HG03469 (cell line): ENCODE measurements around the gene NUP62.
A peak's percentile ranks its signal among the peaks of the same experiment; 100 is the strongest.

Experiments
- ATAC-seq: cut with Tn5 transposase; IDR thresholded peaks from one replicate; pipeline ENCODE4 v1.9.1; 2021; ENCODE audit warnings: mild to moderate bottlenecking, moderate library complexity, moderate number of reproducible peaks; ENCODE audit not compliant: unreplicated experiment

The NUP62 gene

GRCh38 chr19:49882643-49883042, 46.7 kb downstream of the NUP62 start:
- ATAC-seq, result no peak

GRCh38 chr19:49881672-49882394, 47.5 kb downstream of the NUP62 start:
- no peak for ATAC-seq

- ATAC-seq, result no peak
These were observed 48.1 kb downstream of the NUP62 start for GRCh38 chr19:49881186-49881585.

- ATAC-seq, result no peak
These were observed 49.0 kb downstream of the NUP62 start for GRCh38 chr19:49880162-49880869.

- ATAC-seq, result no peak
These were observed 49.9 kb downstream of the NUP62 start for GRCh38 chr19:49879243-49879963.

- no peak for ATAC-seq
These were observed 50.6 kb downstream of the NUP62 start for GRCh38 chr19:49878744-49879070.

- ATAC-seq, result peak; percentile 17
These were observed 51.2 kb downstream of the NUP62 start for GRCh38 chr19:49877879-49878743.

- peak; percentile 44 for ATAC-seq
These were observed 52.1 kb downstream of the NUP62 start, which contains the start of the genes AKT1S1 and TBC1D17 for GRCh38 chr19:49877020-49877878. TSS of gene AKT1S1 (minus strand) at chr19:49877355. CDS start at chr19:49873295, 4,060 bp downstream. TSS of gene TBC1D17 (plus strand) at chr19:49877702. CDS start at chr19:49877724, 22 bp downstream.

DNA sequence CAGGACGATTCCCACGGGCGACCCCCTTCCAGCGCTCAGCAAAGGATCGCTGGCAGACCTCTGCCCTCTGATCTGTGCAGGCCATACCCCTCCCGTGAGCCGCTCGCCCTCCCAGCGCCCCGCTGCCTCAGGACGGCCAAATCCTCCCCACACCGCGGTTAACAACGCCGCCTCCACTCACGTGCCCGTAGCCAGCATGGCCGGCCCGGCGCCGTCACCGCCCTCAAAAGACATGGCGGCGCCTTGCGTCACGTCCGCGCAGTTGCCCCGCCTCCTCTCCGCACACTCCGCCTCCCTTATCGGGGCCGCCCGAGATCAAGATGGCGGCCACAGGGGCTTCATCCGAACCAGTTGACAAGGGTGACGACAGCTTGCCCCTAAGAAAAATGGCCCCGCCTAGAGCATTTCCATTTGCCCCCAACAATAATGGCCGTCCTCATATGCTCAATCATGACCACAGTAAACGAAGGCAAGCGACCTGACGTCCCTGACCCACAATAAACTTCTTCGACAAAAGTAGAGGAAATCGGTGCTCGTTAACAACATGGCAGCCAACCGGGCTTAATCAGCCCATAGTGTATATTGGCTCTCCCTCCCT, 52.8 kb downstream of the NUP62 start:
- peak; percentile 27 for ATAC-seq

- no peak for ATAC-seq
These were observed 53.4 kb downstream of the NUP62 start for GRCh38 chr19:49875857-49876421.

DNA sequence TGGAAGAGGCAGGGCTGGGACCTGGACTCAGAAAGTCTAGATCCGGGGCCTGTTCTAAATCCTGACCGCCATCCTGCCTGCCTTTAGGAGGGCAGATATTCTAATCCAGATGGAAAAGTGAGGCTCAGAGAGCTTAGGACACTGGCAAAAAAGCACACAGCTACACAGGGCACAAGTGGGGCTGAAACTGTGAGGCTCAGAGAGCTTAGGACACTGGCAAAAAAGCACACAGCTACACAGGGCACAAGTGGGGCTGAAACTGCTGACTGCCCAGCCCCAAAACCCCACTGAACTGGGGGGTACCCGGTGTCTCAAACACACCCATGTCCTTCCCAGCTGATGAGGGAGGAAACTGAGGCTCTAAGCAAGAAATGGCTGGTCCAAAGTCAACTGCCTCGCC, 54.1 kb downstream of the NUP62 start:
- no peak for ATAC-seq

- no peak for ATAC-seq
These were observed 54.7 kb downstream of the NUP62 start for GRCh38 chr19:49874503-49875157.

- no peak for ATAC-seq
These were observed 55.5 kb downstream of the NUP62 start for GRCh38 chr19:49873834-49874233.

DNA sequence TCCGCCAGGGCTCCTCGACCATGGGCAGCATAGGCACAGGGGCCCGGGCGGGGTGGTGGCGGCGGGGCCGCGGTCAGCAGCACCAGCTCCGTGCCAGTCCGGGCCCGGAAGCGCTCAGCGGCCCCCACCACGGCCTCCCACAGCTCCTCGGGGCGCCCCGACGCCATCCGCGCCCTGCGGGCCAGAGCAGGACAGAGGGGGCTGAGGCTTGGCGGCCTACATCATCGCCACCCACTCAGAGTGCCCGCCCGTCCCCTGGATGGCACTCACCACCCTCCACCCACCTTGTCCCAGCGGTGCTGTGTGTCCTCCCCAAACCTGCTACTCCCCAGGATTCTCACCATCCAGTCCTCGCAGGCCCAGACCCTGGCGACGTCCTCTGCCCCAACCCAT, 56.2 kb downstream of the NUP62 start:
- no peak for ATAC-seq

GRCh38 chr19:49872245-49873128, 56.8 kb downstream of the NUP62 start:
- ATAC-seq, result no peak

- no peak for ATAC-seq
These were observed 57.8 kb downstream of the NUP62 start for GRCh38 chr19:49871349-49871985.

- ATAC-seq, result no peak
These were observed 58.9 kb downstream of the NUP62 start for GRCh38 chr19:49870309-49870901.
